Spinal cord (tissue), 10 donors: ENCODE measurements around the gene DENND6B. TPM values are rescaled to one million over a fixed set of nuclear protein-coding genes. Genes with fewer than 3 reads are reported as not detected.
A peak's percentile ranks its signal among the peaks of the same experiment; 100 is the strongest.

Source experiments
- DNase-seq, 6 donors: peaks; one replicate each; pipeline versions ENCODE4 v3.0.0 to v3.0.0-alpha.2; 2013 to 2015; ENCODE audit warnings: low spot score in 6 of 6, low read depth in 4 of 6
- H3K27ac ChIP-seq: one replicate; pipeline ENCODE4 v1.5.1; 2013; ENCODE audit warnings: low read depth, low read length, control low read depth
- H3K27me3 ChIP-seq: one replicate; pipeline ENCODE4 v1.6.1; 2013; ENCODE audit warnings: low read length; ENCODE audit not compliant: control insufficient read depth, insufficient read depth
- H3K36me3 ChIP-seq: one replicate; pipeline ENCODE4 v1.6.1; 2013; ENCODE audit warnings: low read length; ENCODE audit not compliant: control insufficient read depth, insufficient read depth
- H3K4me1 ChIP-seq: one replicate; pipeline ENCODE4 v1.6.1; 2013; ENCODE audit warnings: low read length; ENCODE audit not compliant: control insufficient read depth, insufficient read depth
- H3K4me3 ChIP-seq: one replicate; pipeline ENCODE4 v1.5.1; 2013; ENCODE audit warnings: low read depth, low read length, control low read depth
- H3K9me3 ChIP-seq: one replicate; pipeline ENCODE4 v1.6.1; 2013; ENCODE audit warnings: low read length; ENCODE audit not compliant: control insufficient read depth, insufficient read depth
- WGBS: methylation state at CpG from one replicate; pipeline ENCODE4 v1.1.5; 2013; ENCODE audit warnings: missing lambda C conversion rate; ENCODE audit not compliant: insufficient coverage; 5-methylcytosine and 5-hydroxymethylcytosine counted together
- polyA plus RNA-seq, 2 donors: library from polyadenylated mRNA; unstranded; fragments of 120-200 nt; gene quantifications; one replicate each; pipeline ENCODE4 v1.2.1, GENCODE V29; 2013; ENCODE audit not compliant: insufficient read length in 2 of 2
- total RNA-seq, 2 donors: library from RNA; depleted of rRNA in 1 of 2; stranded (reverse); fragments of 120-200 nt in 1 of 2; fragments of >200 nt in 1 of 2; gene quantifications; one replicate each; pipeline versions ENCODE4 v1.2.3 to v1.2.4, GENCODE V29; 2013 to 2014
- donor health status: healthy.

The DENND6B gene
- total and polyA plus RNA-seq, 4 donors, result 9.1 to 45.7 (median 27.0) TPM

DNA sequence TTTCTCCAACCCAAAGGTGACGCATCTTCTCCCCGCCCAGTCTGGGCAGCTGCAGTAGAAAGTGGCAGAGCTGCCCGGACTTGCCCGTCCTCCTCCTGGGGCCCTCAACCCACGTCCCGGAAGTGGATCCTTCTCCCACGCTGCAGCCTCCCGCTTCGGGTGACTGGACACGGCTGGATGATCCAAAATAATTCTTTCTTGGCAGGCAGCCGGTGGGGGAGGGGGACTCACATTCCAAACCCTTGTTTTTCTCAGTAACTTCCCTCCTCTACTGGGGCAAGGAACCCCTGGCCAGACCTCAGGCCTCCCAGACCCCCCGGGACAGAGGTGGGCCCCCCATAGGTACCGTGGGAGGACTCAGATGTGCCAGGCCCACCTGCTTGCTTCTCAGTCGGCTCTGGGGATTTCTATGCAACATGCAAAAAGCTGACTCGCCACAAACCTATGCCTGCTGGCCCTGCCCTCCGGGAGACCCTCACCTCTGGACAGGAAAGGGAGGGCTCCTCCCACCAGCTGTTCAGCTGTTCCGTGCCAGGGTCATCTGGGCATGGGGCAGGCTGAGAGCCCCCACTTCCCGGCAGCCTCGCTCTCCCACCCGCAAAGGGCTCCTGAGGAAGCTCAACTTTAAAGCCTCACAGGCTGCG lies 20.8 kb downstream of the DENND6B start:
- H3K4me3 ChIP-seq, result peak overlapping the region; percentile 77
- peak in 2 of 6 donors; percentile 59 to 76 for DNase-seq
- no peaks in the 10 kb centered on the region for H3K27me3 ChIP-seq
- 10% methylated on average over 17 of the region's 21 CpGs for WGBS
- H3K4me1 ChIP-seq, result peaks cover 85% of the 10 kb centered on the region
- no peaks in the 10 kb centered on the region for H3K9me3 ChIP-seq
- peak overlapping the region; percentile 44 for H3K27ac ChIP-seq
- peaks cover 68% of the 10 kb centered on the region for H3K36me3 ChIP-seq

- WGBS, result 61% methylated on average over 12 of the region's 14 CpGs
Observed at GRCh38 chr22:50305393-50305922, 21.4 kb downstream of the DENND6B start.

DNA sequence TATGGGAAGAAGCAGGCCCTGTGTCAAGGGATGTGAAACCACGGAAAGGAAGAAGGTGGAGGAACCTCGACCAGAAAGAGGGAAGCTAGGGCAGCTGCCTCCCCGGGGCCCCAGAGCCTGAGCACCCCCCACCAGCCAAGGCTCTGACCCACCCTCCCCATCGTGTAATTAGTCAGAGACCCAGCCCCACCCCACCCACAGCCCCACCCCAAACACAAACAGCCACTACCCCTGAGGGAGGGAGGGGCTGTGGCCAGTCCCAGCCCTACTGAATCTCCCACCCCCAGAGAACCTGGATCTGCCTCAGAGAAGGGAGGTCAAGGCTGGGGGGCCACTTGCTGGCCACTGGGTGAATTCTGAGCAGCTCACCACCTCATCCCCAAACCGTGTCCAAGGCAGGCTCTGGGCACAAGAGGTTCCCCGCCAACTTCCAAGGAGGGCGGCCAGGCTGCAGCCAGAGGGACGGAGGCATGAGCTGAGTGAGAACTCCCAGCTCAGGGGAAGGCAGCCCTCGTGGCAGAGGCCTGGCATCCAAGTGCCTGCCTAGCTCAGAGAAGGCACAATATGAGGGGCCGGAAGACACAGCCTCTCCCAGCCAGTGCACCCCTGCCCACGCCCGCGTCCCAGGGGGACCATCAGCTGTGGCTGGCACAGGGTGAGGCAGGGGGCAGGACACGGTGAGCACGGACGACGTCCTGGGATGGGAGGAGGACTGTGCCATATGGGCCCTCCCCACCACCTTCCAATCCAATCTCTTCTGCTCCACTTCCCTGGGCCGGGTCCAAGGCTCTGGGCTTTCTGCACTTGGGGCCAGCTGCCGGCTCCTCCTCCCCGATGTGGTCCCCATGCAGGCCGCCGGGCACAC lies 22.1 kb downstream of the DENND6B start:
- H3K27me3 ChIP-seq, result no peaks in the 10 kb centered on the region
- no peaks in the 10 kb centered on the region for H3K9me3 ChIP-seq
- peaks cover 91% of the 10 kb centered on the region for H3K4me1 ChIP-seq
- H3K27ac ChIP-seq, result peak overlapping the region; percentile 64
- WGBS, result 36% methylated on average over 18 of the region's 22 CpGs
- peak in 1 of 6 donors; percentile 79 for DNase-seq
- peaks cover 68% of the 10 kb centered on the region for H3K36me3 ChIP-seq
- peak overlapping the region; percentile 77 for H3K4me3 ChIP-seq

More at GRCh38 chr22:50305393-50305922, 21.4 kb downstream of the DENND6B start:
- Histone ChIP-seq H3K4me1 (peaks cover 88% of the 10 kb centered on the region), H3K27ac (peak overlapping the region; percentile 44), H3K4me3 (peak overlapping the region; percentile 77), H3K36me3 (peaks cover 70% of the 10 kb centered on the region), H3K9me3 (no peaks in the 10 kb centered on the region), H3K27me3 (no peaks in the 10 kb centered on the region)
- DNase-seq, result no peak

DNA sequence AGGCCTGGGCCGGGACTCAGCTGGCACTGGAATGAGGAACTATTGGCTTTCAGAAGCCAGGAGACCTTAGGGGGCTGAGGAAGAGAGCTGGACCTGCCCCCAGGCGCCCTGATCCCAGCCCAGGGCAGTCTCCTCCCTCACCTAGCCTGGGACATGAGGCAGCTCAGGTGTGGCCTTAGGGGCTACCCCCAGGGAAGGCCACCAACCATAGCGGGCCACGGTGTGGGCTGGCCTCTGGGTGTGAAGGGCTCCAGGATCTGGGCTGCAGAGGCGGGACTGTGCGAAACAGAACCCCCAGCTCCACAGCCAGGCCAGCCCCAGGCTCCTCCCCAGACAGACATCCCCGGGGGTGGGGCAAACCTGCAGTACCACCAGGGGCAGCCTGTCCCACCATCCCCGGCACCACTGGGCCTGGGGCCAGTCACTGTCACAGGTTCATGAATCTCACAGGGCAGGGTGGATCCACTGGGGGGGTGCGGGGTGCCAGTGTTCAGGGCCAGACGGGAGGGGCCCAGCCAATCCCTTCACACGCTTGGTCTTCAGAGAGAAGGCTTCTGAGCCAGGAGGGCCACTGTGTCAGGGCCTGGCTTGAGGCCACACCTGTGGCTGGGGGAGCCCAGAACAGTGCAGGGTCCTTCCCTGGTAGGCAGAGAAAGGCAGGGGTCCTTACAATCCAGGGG lies 22.8 kb downstream of the DENND6B start:
- H3K4me3 ChIP-seq, result no peak overlapping the region

GRCh38 chr22:50303515-50303847 lies 23.3 kb downstream of the DENND6B start:
- Histone ChIP-seq H3K4me3 (no peak overlapping the region), H3K9me3 (no peaks in the 10 kb centered on the region), H3K27ac (peak overlapping the region; percentile 57), H3K4me1 (peaks cover 91% of the 10 kb centered on the region), H3K36me3 (peaks cover 64% of the 10 kb centered on the region), H3K27me3 (no peaks in the 10 kb centered on the region)
- DNase-seq, result no peak
- 63% methylated on average over 7 of the region's 7 CpGs for WGBS

More for the DNA sequence above, 22.8 kb downstream of the DENND6B start:
- Histone ChIP-seq H3K9me3 (no peaks in the 10 kb centered on the region), H3K27me3 (no peaks in the 10 kb centered on the region), H3K27ac (peak overlapping the region; percentile 64), H3K36me3 (peaks cover 60% of the 10 kb centered on the region), H3K4me1 (peaks cover 91% of the 10 kb centered on the region)
- DNase-seq, result peak in 1 of 6 donors; percentile 40
- WGBS, result 49% methylated on average over 11 of the region's 11 CpGs

DNA sequence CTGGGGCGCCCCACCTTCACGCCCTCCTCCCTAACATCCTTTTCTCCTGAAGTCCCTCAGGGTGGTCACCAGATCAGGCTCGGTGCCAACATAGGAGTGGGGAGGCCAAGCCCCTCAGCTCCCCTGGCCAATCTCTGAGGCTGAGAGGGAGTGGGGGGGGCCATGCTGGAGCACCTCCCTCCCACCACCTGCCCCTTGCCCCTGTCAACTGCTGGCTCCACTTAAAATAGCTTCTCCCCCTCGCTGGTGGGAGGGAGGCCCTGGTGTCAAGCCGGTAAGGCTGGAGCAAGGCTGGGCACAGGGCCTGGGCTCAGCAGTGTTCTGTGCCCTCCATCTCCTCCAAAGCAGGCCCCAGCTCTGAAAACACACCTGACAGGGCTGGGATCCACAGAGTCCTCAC lies 24.2 kb downstream of the DENND6B start:
- H3K4me1 ChIP-seq, result peaks cover 92% of the 10 kb centered on the region
- H3K4me3 ChIP-seq, result no peak overlapping the region
- no peaks in the 10 kb centered on the region for H3K9me3 ChIP-seq
- H3K27ac ChIP-seq, result no peak overlapping the region
- H3K27me3 ChIP-seq, result no peaks in the 10 kb centered on the region
- H3K36me3 ChIP-seq, result peaks cover 70% of the 10 kb centered on the region
- peak in 1 of 6 donors; percentile 29 for DNase-seq
- 18% methylated on average over 2 of the region's 5 CpGs for WGBS

GRCh38 chr22:50302041-50302541 lies 24.7 kb downstream of the DENND6B start:
- 53% methylated on average over 8 of the region's 9 CpGs for whole genome bisulfite sequencing
- no peak overlapping the region for H3K27ac ChIP-seq

GRCh38 chr22:50301581-50301991 lies 25.2 kb downstream of the DENND6B start:
- DNase-seq, result peak in 1 of 6 donors; percentile 82
- 49% methylated on average over 11 of the region's 17 CpGs for WGBS
- Histone ChIP-seq H3K27me3 (no peaks in the 10 kb centered on the region), H3K4me1 (peaks cover 99% of the 10 kb centered on the region), H3K27ac (no peak overlapping the region), H3K9me3 (no peaks in the 10 kb centered on the region), H3K36me3 (peaks cover 76% of the 10 kb centered on the region), H3K4me3 (no peak overlapping the region)

More at GRCh38 chr22:50302041-50302541, 24.7 kb downstream of the DENND6B start:
- H3K27me3 ChIP-seq, result no peaks in the 10 kb centered on the region
- no peak overlapping the region for H3K4me3 ChIP-seq
- H3K36me3 ChIP-seq, result peaks cover 71% of the 10 kb centered on the region
- peaks cover 97% of the 10 kb centered on the region for H3K4me1 ChIP-seq
- no peak for DNase-seq
- H3K9me3 ChIP-seq, result no peaks in the 10 kb centered on the region

DNA sequence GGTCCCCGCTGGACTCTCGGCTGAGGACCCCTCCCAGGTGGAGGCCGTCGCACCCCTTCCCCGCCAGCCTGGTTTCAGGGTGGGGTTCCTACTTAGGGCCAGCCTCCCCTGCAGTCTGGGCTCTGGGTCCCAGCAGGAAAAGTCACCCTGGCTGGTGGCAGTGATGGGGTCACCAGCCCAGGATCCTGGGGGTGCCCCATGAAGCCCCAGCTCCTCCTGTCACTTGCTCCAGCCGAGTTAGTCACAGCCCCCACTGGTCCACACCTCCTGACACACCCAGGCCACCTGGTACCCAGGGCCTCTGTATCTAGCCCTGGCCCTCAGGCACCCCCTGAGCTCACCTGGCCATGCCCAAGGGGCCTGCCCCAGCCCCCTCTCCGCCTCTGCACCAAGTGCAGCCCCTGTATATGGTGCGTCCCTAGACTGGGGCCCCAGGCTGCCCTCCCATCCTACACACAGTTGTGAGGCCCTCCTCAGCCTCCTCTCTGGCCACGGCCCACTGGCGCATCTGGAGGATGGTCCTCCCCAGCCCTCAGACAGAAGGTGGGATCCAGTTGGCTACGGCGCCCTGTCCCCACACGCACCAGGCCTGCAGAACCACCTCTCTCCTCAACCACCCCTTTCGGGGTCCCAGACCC lies 26.1 kb downstream of the DENND6B start:
- no peak for DNase-seq
- Histone ChIP-seq H3K4me3 (no peak overlapping the region), H3K9me3 (no peaks in the 10 kb centered on the region), H3K27ac (peak overlapping the region; percentile 33), H3K4me1 (peaks cover 91% of the 10 kb centered on the region), H3K27me3 (no peaks in the 10 kb centered on the region), H3K36me3 (peaks cover 74% of the 10 kb centered on the region)
- 69% methylated on average over 13 of the region's 14 CpGs for WGBS
